SK-N-SH (cell line): ENCODE results near the gene DGCR2. TPM values are rescaled to one million over a fixed set of nuclear protein-coding genes. Genes with fewer than 3 reads are reported as not detected.

Experiments
- CTCF ChIA-PET: fragments of 300-600, 350-600 bp; formaldehyde crosslinking; extraction: SDS; loops from one replicate; lab custom pipeline; 2021; lab: Yijun Ruan, JAX
- POLR2A ChIA-PET: fragments of 350-600 bp; sonication (Branson Sonifier 250); formaldehyde crosslinking; extraction: SDS; loops from one replicate; lab custom pipeline; 2020; ENCODE audit warnings: antibody characterized with exemption, inconsistent platforms; lab: Yijun Ruan, JAX
- DNase-seq: peaks from one replicate; pipeline ENCODE4 v3.0.0; 2012
- H2AFZ ChIP-seq: fragments of 200-600 bp; sonication (generic); 2 replicates; pipeline ENCODE4 v1.8.1; 2016; ENCODE audit warnings: antibody characterized with exemption, mild to moderate bottlenecking, low read depth
- H3F3A ChIP-seq: fragments of 200-600 bp; sonication (generic); replicated peaks from 2 replicates; pipeline ENCODE3; 2016; ENCODE audit warnings: antibody characterized with exemption, mild to moderate bottlenecking; ENCODE audit not compliant: insufficient read depth
- H3K27ac ChIP-seq, 2 experiments: fragments of 200-500 bp in 1 of 2; fragments of 200-600 bp in 1 of 2; sonication (Bioruptor generic) in 1 of 2; sonication (generic), shearing (Covaris generic) in 1 of 2; 2 replicates each; pipeline versions ENCODE4 v1.5.1 to v1.6.1; 2014 to 2016; ENCODE audit warnings: low read depth in 2 of 2, inconsistent platforms in 1 of 2, low read length in 1 of 2, mild to moderate bottlenecking in 1 of 2, mixed read lengths in 1 of 2
- H3K27me3 ChIP-seq: fragments of 200-600 bp; sonication (generic), shearing (Covaris generic); 2 replicates; pipeline ENCODE4 v1.6.1; 2016; ENCODE audit warnings: mixed run types; ENCODE audit not compliant: insufficient read depth
- H3K36me3 ChIP-seq, 2 experiments: fragments of 200-500 bp in 1 of 2; fragments of 200-600 bp in 1 of 2; sonication (Bioruptor generic) in 1 of 2; sonication (generic) in 1 of 2; replicated peaks in 1 of 2; 2 replicates each; pipeline versions ENCODE3 to v1.5.1; 2014 to 2016; ENCODE audit warnings: low read length in 1 of 2, mild to moderate bottlenecking in 1 of 2; ENCODE audit not compliant: insufficient read depth in 2 of 2, control insufficient read depth in 1 of 2
- H3K4me1 ChIP-seq, 2 experiments: fragments of 200-500 bp in 1 of 2; fragments of 200-600 bp in 1 of 2; sonication (Bioruptor generic) in 1 of 2; sonication (generic), shearing (Covaris generic) in 1 of 2; 2 replicates each; pipeline versions ENCODE4 v1.5.1 to v1.6.1; 2014 to 2016; ENCODE audit warnings: low read depth in 1 of 2, low read length in 1 of 2, mixed run types in 1 of 2; ENCODE audit not compliant: insufficient read depth in 2 of 2, control insufficient read depth in 1 of 2
- H3K4me2 ChIP-seq: fragments of 200-600 bp; sonication (generic), shearing (Covaris generic); 2 replicates; pipeline ENCODE4 v1.6.1; 2017; ENCODE audit warnings: mixed run types
- H3K4me3 ChIP-seq, 2 experiments: fragments of 200-500 bp in 1 of 2; fragments of 200-600 bp in 1 of 2; sonication (Bioruptor generic) in 1 of 2; sonication (generic), shearing (Covaris generic) in 1 of 2; 2 replicates each; pipeline versions ENCODE4 v1.5.1 to v1.8.1; 2014 to 2016; ENCODE audit warnings: low read depth in 2 of 2, inconsistent platforms in 1 of 2, low read length in 1 of 2, mild to moderate bottlenecking in 1 of 2, mixed read lengths in 1 of 2, moderate library complexity in 1 of 2
- H3K79me2 ChIP-seq: fragments of 200-600 bp; sonication (generic); 2 replicates; pipeline ENCODE4 v1.8.1; 2017; ENCODE audit warnings: mild to moderate bottlenecking; ENCODE audit not compliant: insufficient read depth
- H3K9ac ChIP-seq: fragments of 200-600 bp; sonication (generic); 2 replicates; pipeline ENCODE4 v1.6.1; 2017; ENCODE audit warnings: mixed run types
- H3K9me2 ChIP-seq: fragments of 200-600 bp; sonication (generic); 2 replicates; pipeline ENCODE4 v1.6.1; 2017; ENCODE audit warnings: mixed run types
- H3K9me3 ChIP-seq: fragments of 200-600 bp; sonication (generic); 2 replicates; pipeline ENCODE4 v1.6.1; 2017; ENCODE audit warnings: mixed run types, mild to moderate bottlenecking, moderate library complexity
- H4K20me1 ChIP-seq: fragments of 200-600 bp; sonication (generic); 2 replicates; pipeline ENCODE4 v1.6.1; 2017; ENCODE audit warnings: mild to moderate bottlenecking, mixed run types; ENCODE audit not compliant: insufficient read depth
- CHD2 ChIP-seq: fragments of 150-350 bp; IDR thresholded peaks from 2 replicates; pipeline ENCODE4 v1.6.1; 2018; ENCODE audit warnings: low read length; ENCODE audit not compliant: partially characterized antibody
- CTCF ChIP-seq: fragments of 200-600 bp; sonication (generic); IDR thresholded peaks from 2 replicates; pipeline ENCODE4 v1.6.1; 2017; ENCODE audit warnings: antibody characterized with exemption, mild to moderate bottlenecking, moderate library complexity
- FOSL2 ChIP-seq: IDR thresholded peaks from 2 replicates; pipeline ENCODE4 v1.4.0; 2012; ENCODE audit warnings: low read depth, mild to moderate bottlenecking, moderate library complexity, borderline replicate concordance
- FOXJ3 ChIP-seq: sonication (generic); formaldehyde crosslinking; IDR thresholded peaks from 2 replicates; pipeline ENCODE4 v1.5.1; 2020; ENCODE audit warnings: mild to moderate bottlenecking, missing genetic modification reagents
- FOXM1 ChIP-seq: IDR thresholded peaks from 2 replicates; pipeline ENCODE4 v1.4.0; 2012; ENCODE audit warnings: low read depth, mild to moderate bottlenecking
- GATA2 ChIP-seq: sonication (generic); formaldehyde crosslinking; IDR thresholded peaks from 2 replicates; pipeline ENCODE4 v1.5.0; 2020; ENCODE audit warnings: mild to moderate bottlenecking, missing genetic modification reagents
- IRF3 ChIP-seq: fragments of 150-350 bp; IDR thresholded peaks from 2 replicates; pipeline ENCODE4 v1.6.1; 2016; ENCODE audit warnings: mild to moderate bottlenecking, low read depth, low read length
- JUND ChIP-seq: IDR thresholded peaks from 2 replicates; pipeline ENCODE4 v1.4.0; 2012
- MAX ChIP-seq: IDR thresholded peaks from 2 replicates; pipeline ENCODE4 v1.4.0; 2012; ENCODE audit warnings: low read depth
- MEF2A ChIP-seq: IDR thresholded peaks from 2 replicates; pipeline ENCODE4 v1.4.0; 2012; ENCODE audit warnings: low read depth, borderline replicate concordance
- MXI1 ChIP-seq: IDR thresholded peaks from 2 replicates; pipeline ENCODE4 v1.6.1; 2012; ENCODE audit warnings: mild to moderate bottlenecking, low read depth, low read length, improper control_type of control experiment
- NFIC ChIP-seq: IDR thresholded peaks from 2 replicates; pipeline ENCODE4 v1.4.0; 2012; ENCODE audit warnings: borderline replicate concordance
- NRF1 ChIP-seq: IDR thresholded peaks from 2 replicates; pipeline ENCODE4 v1.6.1; 2012; ENCODE audit warnings: low read depth, mild to moderate bottlenecking, low read length
- RFX5 ChIP-seq: IDR thresholded peaks from 2 replicates; pipeline ENCODE4 v1.6.1; 2012; ENCODE audit warnings: mild to moderate bottlenecking, improper control_type of control experiment, low read length
- RXRA ChIP-seq: IDR thresholded peaks from 2 replicates; pipeline ENCODE4 v1.4.0; 2012; ENCODE audit warnings: low read depth, mild to moderate bottlenecking, borderline replicate concordance
- SMC3 ChIP-seq: IDR thresholded peaks from 2 replicates; pipeline ENCODE4 v1.6.1; 2012; ENCODE audit warnings: low read depth, low read length, improper control_type of control experiment
- TAF1 ChIP-seq: IDR thresholded peaks from 2 replicates; pipeline ENCODE4 v1.6.1; 2012; ENCODE audit warnings: low read depth, mild to moderate bottlenecking, low read length, moderate library complexity, borderline replicate concordance
- TCF12 ChIP-seq: IDR thresholded peaks from 2 replicates; pipeline ENCODE4 v1.4.0; 2012
- TEAD4 ChIP-seq: IDR thresholded peaks from 2 replicates; pipeline ENCODE4 v1.4.0; 2012; ENCODE audit warnings: mild to moderate bottlenecking, borderline replicate concordance; ENCODE audit not compliant: insufficient read depth
- USF1 ChIP-seq: IDR thresholded peaks from 2 replicates; pipeline ENCODE4 v1.4.0; 2012; ENCODE audit warnings: low read depth, borderline replicate concordance
- USF2 ChIP-seq: fragments of 150-350 bp; IDR thresholded peaks from 2 replicates; pipeline ENCODE4 v1.6.1; 2017; ENCODE audit warnings: antibody characterized with exemption, low read length, low read depth, borderline replicate concordance
- ZBTB33 ChIP-seq: IDR thresholded peaks from 2 replicates; pipeline ENCODE4 v1.4.0; 2012; ENCODE audit warnings: low read depth, borderline replicate concordance
- WGBS: methylation state at CpG from one replicate; pipeline ENCODE4 v1.1.6; 2017; ENCODE audit warnings: low lambda C conversion rate; 5-methylcytosine and 5-hydroxymethylcytosine counted together
- polyA plus RNA-seq, 3 experiments: library from polyadenylated mRNA; depleted of rRNA; stranded (reverse); fragments of >200 nt; gene quantifications; 2 replicates each; pipeline ENCODE4 v1.2.3, GENCODE V29; 2012

The DGCR2 gene
- polyA plus RNA-seq, 1 of the 3 experiments (the other 2 are of a cell fraction): 30.4 TPM

- no peak overlapping the region for H3K9ac ChIP-seq
- ChIA-PET CTCF (no interaction called here), POLR2A (no interaction called here)
- H3K27ac ChIP-seq: no peak overlapping the region
- H3K79me2 ChIP-seq: no peaks in the 10 kb centered on the region
- WGBS: 89% methylated on average over 3 of the region's 19 CpGs
- no peaks in the 10 kb centered on the region for H3K27me3 ChIP-seq
- no peaks in the 10 kb centered on the region for H3K4me1 ChIP-seq
- H3K4me3 ChIP-seq: no peak overlapping the region
- DNase-seq: no peak
- peaks cover 4 to 28% of the 10 kb centered on the region in 2 experiments for H3K36me3 ChIP-seq
- H4K20me1 ChIP-seq: no peaks in the 10 kb centered on the region
- no peak overlapping the region for H2AFZ ChIP-seq
- no peaks in the 10 kb centered on the region for H3K9me2 ChIP-seq
- TF ChIP-seq FOXJ3: no peak
- no peak for TF ChIP-seq TEAD4
- no peak for TF ChIP-seq RFX5
- TF ChIP-seq RXRA: no peak
- TF ChIP-seq JUND: no peak
- TF ChIP-seq USF2: no peak
- no peak for TF ChIP-seq TCF12
- no peak for TF ChIP-seq CHD2
- no peak for TF ChIP-seq IRF3
- TF ChIP-seq GATA2 (CRISPR knock-in tag): no peak
- no peak for TF ChIP-seq ZBTB33
- no peak for TF ChIP-seq MEF2A
- no peak for TF ChIP-seq MXI1
- no peaks in the 10 kb centered on the region for H3K9me3 ChIP-seq
- no peak overlapping the region for H3K4me2 ChIP-seq
- H3F3A ChIP-seq: no peaks in the 10 kb centered on the region
Observed at GRCh38 chr22:19131685-19132015, 9.4 kb upstream of the DGCR2 start.

- no peak within 1 kb of the TSS for H3K27ac ChIP-seq
- no peaks in the 10 kb centered on the region for H3K4me1 ChIP-seq
- H3K9ac ChIP-seq: no peak within 1 kb of the TSS
- H3K4me2 ChIP-seq: no peak within 1 kb of the TSS
- peaks cover 4 to 23% of the 10 kb centered on the region in 2 experiments for H3K36me3 ChIP-seq
- H2AFZ ChIP-seq: no peak within 1 kb of the TSS
- H3K79me2 ChIP-seq: no peaks in the 10 kb centered on the region
- no peaks in the 10 kb centered on the region for H4K20me1 ChIP-seq
- H3K9me3 ChIP-seq: no peaks in the 10 kb centered on the region
- H3K27me3 ChIP-seq: no peaks in the 10 kb centered on the region
- ChIA-PET CTCF (interaction anchor here (1.2 kb wide), 1 partner anchor 13 kb away, joined by 5 read pairs; the partner anchor contains the start of gene ESS2), POLR2A (no interaction called here)
- no peaks in the 10 kb centered on the region for H3F3A ChIP-seq
- no peak within 1 kb of the TSS for H3K4me3 ChIP-seq
- no peaks in the 10 kb centered on the region for H3K9me2 ChIP-seq
- no peak for DNase-seq
- 90% methylated on average over 19 of the region's 27 CpGs for WGBS
- no peak for TF ChIP-seq FOXM1
- no peak for TF ChIP-seq TCF12
- no peak for TF ChIP-seq MAX
- TF ChIP-seq MXI1: no peak
- TF ChIP-seq TAF1: no peak
- no peak for TF ChIP-seq NRF1
- no peak for TF ChIP-seq NFIC
- TF ChIP-seq USF1: no peak
- TF ChIP-seq SMC3: no peak
- no peak for TF ChIP-seq FOSL2
- TF ChIP-seq CTCF: no peak
Observed at GRCh38 chr22:19130959-19131684, 8.9 kb upstream of the DGCR2 start, which contains the start of gene TSSK2. TSSK2 (plus strand) TSS chr22:19131308; CDS start chr22:19131400, 92 bp downstream.
